GM18517 (cell line): ENCODE measurements around the gene CERS4.
A peak's percentile ranks its signal among the peaks of the same experiment; 100 is the strongest.
"Not testable (repeated sequence)": the region's sequence is repeated elsewhere in the genome, so short reads cannot be mapped to it uniquely, and the experiment has no call there.

ENCODE experiments used
- ATAC-seq: cut with Tn5 transposase; IDR thresholded peaks from one replicate; pipeline ENCODE4 v1.9.1; 2021; ENCODE audit warnings: mild to moderate bottlenecking, moderate library complexity; ENCODE audit not compliant: unreplicated experiment

Gene CERS4

DNA sequence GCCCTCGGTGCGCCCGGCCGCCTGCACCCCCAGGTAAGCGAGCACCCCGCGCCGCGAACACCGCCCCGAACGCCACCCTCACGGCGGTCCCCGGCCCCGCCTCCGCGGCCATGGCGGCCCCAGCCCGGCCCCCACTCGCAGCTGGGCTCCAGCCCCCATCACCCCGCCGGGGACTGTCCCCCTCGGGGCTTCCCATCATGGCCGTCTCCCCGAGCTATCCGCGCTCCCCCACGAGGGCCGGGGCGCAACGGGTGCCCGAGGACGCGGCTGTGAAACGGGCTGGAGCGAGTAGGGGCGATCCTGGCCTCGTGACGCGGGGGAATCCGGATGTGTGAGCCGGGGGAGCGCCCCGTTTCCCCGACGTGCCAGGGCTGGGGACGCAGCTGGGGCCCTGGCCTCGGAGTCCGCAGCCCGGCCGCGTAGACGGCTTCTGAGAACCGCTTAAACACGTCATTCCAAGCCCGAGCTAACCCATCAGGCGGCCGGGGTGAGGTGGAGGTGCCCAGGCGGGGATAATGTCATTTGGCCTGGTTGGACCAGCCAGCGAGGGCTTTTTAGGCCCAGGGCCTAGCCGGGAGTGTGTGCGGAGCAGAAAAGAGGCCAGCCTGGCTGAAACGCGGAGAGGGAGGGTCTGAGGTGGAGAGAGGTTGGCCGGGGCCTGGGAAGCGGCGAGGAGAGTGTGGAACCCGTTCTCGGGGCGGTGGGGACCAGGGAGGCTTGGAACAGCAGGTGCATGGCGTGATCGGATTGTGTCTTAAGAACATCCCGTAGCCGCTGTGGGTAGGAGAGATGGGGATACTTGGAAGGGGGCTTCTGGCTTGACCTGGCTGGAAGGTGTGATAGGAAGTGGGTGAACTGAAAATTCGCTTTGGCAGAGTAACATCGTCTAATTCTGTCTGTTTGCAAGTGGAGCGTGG is 550 bp downstream of the CERS4 start:
- ATAC-seq: peak; percentile 66

DNA sequence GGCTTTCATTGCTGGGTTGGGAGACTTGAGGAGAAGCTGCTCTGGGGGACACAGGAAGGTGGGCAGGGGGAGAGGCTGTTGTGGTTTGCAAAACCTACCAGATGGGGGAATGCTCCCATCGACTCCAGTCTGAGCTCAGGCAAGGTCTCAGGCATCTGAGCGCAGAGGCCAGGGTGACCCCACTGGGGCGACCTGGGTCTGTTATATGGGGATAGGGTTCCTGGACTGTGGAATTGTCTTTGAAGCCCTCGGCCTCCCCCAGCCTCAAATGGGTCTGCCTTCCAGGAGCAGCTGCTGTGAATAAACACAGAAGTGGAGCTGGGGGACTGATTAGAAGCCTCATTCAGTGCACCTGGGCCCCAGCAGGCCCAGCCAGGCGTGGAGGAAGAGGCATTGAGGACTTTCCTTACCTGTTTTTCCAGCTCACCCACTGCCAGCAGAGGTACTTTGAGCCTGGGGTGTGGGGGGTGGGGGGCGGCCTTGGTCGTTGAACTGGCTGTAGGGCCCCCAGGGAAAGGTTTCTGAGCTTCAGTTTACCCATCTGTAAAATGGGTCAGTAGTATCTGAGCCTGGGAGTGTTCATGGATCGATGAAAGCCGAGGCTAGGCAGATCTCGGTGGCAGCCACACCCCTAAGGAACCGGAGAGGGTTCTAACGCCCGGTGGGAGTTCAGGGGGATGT is 1.4 kb downstream of the CERS4 start:
- ATAC-seq: no peak

DNA sequence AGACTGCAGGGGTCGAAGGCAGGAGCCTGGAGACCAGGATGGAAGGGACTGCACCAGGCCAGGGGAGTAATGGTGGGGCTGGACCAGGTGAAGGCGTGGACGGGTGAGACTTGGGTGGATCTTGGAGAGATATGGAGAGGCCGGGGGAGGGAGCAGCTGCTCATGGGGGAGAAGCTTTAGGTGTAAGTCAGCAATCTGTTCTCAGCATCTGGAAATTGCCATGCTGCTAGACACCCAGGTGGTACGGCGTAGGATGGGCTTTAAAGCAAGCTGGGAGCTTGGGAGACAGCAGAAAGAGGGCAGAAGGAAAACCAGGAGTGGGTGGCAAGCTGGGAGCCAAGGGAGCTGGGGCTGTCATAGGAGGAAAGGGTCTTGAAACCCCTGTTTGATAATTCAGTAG is 3.0 kb downstream of the CERS4 start:
- ATAC-seq: no peak

DNA sequence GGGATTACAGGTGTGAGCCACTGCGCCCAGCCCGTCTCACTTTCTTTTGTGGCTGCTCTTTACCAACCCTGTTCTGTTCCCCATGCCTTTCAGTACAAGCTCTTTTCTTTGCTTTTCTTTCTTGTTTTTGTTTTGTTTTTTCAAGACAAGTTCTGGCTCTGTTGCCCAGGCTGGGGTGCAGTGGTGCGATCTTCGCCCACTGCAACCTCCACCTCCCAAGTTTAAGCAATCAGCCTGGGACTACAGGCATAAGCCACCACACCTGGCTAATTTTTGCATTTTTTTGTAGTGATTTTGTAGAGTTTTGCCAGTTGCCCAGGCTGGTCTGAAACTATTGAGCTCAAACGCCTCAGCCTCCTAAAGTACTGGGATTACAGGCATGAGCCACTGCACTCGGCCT is 3.7 kb downstream of the CERS4 start:
- ATAC-seq: no peak

DNA sequence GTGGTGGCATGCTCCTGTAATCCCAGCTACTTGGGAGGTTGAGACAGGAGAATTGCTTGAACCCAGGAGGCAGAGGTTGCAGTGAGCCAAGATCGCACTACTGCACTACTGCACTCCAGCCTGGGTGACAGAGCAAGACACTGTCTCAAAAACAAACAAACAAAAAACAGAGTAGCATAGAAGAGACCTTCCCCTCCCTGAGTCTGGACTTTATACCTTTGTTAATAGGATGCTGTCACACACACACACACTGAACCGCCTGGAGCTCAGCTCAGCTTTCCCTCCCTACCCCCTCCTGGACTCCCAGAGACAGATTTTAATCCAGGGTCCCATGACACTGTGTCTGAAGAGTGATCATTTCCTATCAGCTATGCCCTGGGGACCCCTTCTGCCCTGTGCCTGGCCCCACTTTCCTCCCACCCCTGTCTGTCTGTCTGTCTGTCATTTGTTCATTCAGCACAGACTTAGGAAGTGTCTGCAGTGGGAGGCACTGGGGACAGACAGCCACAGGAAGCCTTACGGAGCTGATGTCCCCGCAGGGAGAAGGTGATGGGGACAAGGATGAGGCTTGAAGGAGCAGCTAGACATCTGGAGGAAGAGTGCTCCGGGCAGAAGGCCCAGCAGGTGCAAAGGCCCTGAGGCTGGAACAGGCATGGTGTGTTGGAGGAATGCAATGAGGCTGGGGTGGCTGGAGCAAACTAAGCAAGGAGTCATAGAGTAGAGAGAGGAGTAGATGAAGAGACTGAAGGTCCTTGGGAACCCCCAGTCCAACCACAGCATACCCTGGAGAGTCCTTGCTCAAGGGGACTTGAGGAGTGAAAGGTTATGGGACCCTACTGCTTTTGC is 4.9 kb downstream of the CERS4 start:
- no peak for ATAC-seq

DNA sequence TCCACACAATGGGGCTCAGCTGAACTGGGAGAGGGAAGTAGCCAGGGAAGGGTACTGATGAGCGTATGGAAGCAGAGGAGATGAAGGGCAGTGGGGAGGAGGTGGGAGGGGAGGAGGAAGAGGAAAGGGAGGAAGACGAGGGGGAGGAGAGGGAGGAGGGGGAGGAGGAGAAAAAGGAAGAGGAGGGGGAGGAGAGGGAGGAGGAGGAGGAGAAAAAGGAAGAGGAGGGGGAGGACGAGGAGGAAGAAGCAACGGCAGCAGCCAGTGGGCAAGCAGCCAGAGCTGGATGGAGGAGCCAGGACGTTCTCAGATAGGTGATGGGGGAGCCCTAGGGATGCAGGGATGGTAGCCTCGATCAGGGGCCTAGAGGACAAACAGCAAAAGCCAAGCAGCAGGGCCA is 5.6 kb downstream of the CERS4 start:
- no peak for ATAC-seq

DNA sequence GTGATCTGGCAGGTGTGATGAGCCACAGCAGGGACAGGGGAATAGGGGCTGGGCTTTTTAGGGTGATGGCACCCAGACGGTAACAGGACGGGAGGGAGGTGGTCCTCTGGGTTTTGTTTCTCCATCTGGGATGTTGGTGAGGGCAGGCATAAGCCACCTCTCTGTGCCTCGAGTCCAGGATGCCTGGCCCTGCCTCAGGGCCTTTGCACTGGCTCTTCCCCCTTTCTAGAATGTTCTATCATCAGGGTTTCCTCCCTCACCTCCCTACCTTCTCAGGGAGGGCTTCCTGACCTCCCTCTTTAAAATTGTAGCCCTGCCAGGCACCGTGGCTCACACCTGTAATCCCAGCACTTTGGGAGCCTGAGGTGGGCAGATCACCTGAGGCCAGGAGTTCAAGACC is 6.6 kb downstream of the CERS4 start:
- no peak for ATAC-seq

DNA sequence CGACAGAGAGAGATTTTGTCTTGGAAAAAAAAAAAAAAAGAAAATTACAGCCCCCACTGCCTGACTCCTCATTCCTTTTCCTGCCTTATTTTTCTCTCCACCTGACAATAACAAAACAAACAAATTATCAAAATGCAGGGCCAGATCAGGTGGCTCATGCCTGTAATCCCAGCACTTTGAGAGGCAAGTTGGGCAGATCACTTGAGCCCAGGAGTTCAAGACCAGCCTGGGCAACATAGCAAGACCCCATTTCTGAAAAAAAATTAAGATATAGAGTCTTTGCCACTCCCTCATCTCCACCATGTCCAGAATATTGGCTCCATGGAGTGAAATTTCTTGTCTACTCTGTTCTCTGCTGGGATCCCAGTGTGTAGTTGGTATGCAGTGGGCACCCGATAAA is 7.2 kb downstream of the CERS4 start:
- ATAC-seq: no peak

DNA sequence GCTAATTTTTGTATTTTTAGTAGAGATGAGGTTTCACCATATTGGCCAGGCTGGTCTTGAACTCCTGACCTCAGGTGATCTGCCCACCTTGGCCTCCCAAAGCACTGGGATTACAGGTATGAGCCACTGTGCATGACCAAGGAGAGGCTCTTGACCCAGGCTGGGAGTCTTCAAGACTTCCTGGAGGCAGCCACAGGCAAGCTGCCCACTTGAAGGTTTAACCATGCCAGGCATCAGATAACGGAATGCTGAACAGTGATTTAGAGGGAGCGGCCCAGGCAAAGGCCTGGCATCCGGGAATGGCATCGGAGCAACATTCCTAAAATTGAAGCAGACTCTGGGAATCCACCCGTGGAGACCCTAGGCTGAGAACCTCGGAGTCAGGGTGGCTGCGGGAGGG is 9.0 kb downstream of the CERS4 start:
- ATAC-seq: not testable (repeated sequence)

DNA sequence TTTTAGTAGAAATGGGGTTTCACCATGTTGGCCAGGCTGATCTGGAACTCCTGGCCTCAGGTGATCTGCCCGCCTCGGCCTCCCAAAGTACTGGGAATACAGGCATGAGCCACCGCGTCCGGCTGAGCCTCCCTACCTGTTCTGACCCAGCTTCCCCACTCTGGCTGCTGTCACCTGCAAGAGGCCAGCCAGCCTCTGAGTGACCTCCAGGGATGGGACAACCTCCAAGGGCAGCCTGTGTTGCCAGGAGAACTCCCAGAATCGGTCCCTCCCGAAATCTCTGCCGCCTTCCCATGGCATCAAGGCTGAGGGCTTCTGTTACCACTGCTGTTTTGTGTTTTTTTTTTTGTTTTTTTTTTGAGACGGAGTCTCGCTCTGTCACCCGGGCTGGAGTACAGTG is 11.3 kb downstream of the CERS4 start:
- no peak for ATAC-seq

DNA sequence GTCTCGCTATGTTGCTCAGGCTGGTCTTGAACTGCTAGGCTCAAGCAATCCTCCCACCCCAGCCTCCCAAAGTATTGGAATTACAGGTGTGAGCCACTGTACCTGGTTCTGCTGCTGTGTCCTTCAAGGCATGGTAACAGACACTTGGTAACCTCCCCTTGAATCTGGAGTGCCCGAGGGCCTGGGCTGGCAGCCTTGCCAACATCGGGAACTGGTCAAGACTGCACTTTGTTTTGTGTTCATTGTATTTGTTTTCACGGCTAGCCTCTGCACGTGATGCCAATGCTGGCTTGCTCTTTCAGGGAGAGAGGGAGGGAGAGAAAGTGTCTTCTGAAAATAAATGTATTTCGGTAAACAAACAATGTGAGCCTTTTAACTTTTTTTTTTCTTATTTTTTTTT is 12.0 kb downstream of the CERS4 start:
- ATAC-seq: no peak

DNA sequence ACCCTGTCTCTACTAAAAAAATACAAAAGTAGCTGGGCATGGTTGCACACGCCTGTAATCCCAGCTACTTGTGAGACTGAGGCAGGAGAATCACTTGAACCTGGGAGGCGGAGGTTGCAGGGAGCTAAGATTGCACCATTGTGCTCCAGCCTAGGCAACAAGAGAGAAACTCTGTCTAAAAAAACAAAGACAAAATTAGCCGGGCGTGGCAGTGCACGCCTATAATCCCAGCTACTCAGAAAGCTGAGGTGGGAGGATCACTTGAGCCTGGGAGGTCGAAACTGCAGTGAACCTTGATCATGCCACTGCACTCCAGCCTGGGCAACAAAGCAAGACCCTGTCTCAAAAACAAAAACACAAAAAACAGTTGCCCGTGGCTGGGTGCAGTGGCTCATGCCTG is 14.3 kb downstream of the CERS4 start:
- not testable (repeated sequence) for ATAC-seq

DNA sequence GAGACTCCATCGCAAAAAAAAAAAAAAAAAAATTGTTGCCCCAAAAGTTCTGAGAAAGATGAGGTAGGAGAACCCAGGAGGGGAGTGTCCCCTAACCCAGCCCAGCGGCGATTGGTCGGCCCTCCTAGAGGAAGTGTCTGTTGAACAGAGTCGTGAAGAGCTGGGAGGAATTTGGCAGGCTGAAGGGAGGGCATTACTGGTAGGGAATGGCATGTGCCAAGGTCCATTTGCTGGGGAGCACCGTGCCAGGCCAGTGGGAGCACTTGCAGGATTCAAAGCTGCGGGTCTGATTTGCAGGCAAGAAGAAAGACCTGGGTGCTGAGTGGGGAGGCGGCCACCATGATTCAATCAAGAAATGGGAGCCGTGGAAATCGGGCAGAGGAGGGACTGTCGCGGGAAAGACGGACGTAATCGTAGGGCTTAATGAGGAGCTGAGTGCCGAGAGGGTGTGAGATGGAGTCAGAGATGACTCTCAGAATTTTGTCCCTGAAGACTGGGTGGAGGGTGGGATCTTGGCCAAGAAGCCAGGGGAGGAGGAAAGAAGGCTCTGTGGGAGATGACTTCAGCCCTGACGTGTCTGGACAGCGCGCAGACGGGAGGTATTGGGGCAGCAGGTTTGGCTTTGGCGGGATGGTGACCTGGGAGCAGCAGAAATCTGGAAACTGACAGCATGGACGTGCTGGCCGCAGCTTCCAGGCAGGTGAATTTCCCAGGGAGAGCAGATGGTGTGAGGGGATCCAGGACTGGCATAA is 15.4 kb downstream of the CERS4 start:
- ATAC-seq: no peak

DNA sequence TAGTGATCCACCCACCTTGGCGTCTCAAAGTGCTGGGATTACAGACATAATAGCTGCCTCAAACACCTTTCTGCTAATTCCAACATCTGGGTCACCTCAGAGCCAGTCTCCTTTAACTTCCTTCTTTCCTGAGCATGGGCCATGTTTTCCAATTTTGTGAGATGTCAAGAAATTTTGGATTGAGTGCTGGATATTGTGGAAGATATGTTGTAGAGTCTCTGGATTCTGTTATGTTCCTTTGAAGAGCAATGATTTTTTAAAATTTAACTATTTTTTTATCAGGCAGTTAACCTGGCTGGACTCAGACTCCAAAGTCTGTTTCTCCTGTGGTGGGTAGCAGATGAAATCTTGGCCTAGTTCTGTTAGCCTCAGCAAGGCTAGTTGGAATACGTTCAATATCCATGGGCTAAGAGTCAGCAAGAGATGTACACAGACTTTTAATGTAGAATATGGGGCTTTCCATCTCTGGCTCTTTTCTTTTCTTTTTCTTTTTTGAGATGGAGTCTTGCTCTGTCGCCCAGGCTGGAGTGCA is 22.0 kb downstream of the CERS4 start:
- no peak for ATAC-seq

DNA sequence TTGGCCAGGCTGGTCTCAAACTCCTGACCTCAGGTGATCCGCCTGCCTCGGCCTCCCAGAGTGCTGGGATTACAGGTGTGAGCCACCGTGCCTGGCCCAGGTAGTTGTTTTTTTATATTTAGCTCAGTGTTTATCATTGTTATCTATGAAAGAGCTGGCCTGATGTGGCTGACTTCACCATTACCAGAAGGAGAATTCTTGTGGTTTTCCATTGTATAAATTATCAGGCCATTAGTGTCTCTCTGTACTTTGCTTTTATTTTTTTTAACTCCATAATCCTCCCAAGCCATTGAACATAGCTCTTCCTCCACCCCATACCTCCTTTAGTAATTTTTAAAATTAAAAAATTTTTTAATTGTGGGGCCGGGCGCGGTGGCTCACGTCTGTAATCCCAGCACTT is 24.2 kb downstream of the CERS4 start:
- no peak for ATAC-seq

DNA sequence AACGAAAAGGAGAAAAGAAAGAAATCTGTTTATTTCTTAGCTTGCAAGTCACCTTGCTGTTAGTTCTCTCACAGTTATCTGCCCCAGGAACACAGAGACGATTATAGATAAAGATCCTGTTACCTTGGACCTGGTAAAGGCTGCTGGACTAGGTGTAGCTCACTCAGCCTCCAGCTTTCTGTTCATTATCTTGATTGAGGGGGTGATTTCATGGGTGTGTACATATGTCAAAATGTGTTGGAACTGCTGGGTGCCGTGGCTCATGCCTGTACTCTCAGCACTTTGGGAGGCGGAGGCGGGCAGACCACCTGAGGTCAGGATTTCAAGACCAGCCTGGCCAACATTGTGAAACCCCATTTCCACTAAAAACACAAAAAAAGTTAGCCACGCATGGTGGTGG is 27.9 kb downstream of the CERS4 start:
- ATAC-seq: no peak

DNA sequence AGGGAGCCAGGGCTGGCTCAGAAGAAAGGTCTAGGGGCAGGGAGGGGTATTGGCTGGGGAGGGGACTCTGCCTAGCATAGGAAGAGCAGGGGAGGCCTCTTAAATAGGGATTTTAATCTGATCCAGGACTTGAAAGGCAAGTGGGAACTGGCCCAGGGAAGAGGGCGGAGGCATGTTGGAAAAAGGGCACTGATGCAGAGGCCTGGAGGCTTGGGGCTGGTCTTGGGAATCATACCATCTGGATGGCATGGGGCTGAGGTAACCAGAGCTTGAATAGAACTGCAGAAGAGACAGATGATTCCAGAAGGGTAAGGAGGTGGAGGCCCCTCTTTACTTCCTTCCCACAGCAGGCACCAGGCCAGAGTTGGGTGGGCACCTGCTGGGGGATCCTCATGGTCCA is 29.1 kb downstream of the CERS4 start:
- no peak for ATAC-seq

DNA sequence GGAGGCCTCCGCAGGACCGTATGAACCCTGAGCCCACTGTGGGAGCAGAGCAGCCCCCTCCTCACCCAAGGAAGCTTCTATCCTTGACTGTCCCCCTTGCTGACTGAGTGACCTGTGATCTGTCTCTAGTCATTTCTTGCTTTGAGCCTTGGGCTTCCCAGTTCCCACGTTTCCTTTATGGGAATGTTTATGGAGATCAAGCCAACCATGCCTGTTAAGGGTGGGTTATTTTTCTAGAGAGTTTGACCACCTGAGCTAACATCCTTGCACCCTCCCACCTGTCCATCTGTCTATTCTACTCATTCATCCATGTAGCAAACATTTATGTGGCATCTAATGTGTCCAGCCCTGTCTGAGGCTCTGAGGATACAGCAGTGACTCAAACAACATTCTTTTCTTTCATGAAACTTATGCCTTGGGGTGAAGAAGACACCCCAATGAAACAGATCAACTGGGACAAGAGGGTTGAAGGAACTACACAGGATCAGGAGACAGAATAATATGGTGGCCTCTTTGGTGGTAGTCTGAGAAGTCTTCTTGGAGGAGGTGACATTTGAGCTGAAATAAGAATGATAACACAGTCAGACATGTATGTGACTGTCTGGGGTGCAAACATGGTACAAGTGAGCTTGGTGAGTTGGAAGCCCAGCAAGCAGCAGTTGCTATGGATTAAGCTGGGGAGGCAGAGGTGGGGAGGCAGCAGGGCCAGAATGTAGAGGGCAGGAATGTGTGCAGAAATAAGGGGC is 30.5 kb downstream of the CERS4 start:
- ATAC-seq: no peak

DNA sequence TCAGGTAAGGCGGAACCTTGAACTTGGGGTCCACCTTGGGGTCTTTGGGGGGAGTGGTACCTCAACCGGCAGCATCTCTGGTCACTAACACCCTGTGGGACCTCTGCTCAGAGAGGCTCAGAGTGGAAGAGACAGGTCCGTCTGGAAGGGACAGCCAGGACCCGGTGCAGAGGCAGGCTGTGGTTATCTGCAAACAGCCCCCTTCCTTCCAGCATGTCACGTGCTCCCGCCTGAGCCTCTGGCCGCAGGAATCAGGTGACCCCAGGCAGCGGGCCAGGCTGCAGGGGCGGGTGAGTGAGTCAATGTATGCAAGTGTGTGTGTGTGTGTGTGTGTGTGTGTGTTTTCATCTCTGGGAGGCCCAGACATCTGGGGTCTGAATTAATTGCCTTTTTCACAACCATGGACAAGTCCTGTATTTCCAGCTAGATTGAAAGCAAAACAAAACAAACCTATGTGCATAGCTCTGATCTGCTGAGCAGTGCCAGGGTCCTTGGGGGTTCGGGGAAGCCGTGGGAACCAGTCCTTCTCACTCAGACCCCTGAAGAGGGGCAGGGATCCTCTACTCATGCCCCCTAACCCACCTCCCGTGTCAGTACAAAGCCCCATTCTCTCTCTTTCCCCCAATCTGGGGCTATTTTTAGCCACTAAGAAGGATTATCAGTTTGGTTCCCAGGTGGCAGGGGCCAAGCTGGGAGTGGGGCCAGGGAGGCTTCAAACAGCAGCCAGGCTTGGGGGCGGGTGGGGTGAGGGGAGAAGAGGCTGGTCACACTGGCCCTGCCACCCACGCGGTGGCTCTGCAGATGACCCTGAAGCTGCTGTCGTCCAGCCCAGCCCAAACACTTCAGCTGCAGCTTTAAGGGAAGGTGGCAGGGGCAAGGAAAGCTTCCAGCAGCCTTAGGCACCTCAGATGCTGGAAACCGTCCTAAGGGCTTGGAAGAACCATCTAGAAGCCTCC is 31.4 kb downstream of the CERS4 start:
- ATAC-seq: no peak
